WERI-Rb-1 (cell line): ENCODE measurements around the gene CFAP52.
"Not testable (repeated sequence)": the region's sequence is repeated elsewhere in the genome, so short reads cannot be mapped to it uniquely, and the experiment has no call there.

Experiments
- DNase-seq: peaks from one replicate; pipeline ENCODE4 v3.0.0-alpha.2; 2020
- H3K27ac ChIP-seq: fragments of 250-450 bp; sonication (Bioruptor Pico); 2 replicates; pipeline ENCODE4 v1.5.1; 2020; ENCODE audit warnings: mild to moderate bottlenecking, moderate library complexity
- H3K27me3 ChIP-seq: fragments of 250-450 bp; sonication (Bioruptor Pico); 2 replicates; pipeline ENCODE4 v1.5.1; 2021; ENCODE audit warnings: mild to moderate bottlenecking, low read depth, moderate library complexity; ENCODE audit not compliant: insufficient read depth, severe bottlenecking
- H3K36me3 ChIP-seq: fragments of 250-450 bp; sonication (Bioruptor Pico); 2 replicates; pipeline ENCODE4 v1.5.1; 2020; ENCODE audit warnings: mild to moderate bottlenecking, moderate library complexity
- H3K4me3 ChIP-seq: 2 replicates; pipeline ENCODE4 v1.5.1; 2011; ENCODE audit warnings: low read depth, mild to moderate bottlenecking, control low read depth, low read length
- H3K9me3 ChIP-seq: fragments of 250-450 bp; sonication (Bioruptor Pico); 2 replicates; pipeline ENCODE4 v1.5.1; 2021; ENCODE audit warnings: mild to moderate bottlenecking, moderate library complexity; ENCODE audit not compliant: severe bottlenecking
- CTCF ChIP-seq: IDR thresholded peaks from 2 replicates; pipeline ENCODE4 v1.5.1; 2011; ENCODE audit warnings: low read depth, mild to moderate bottlenecking, control low read depth, inconsistent platforms, low read length

The CFAP52 gene

DNA sequence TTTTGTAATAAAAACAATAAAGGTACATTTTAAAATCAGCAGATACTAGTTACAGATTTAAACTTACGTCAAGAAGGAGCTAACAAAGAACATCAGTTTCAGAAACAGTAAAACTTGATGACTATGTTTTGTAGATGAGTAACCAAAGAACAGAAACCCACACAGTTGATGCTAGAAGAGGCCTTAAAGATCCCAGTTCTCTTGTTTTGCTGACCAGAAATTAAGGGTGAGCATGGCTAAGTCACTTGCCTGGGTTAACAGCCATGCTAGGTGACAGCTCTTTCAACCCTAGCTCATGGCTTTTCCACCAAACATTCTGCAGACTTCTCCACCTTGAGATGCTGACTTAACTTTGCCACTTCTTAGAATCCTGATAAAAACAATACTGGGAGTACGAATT lies 27.2 kb upstream of the CFAP52 start:
- Histone ChIP-seq H3K36me3 (no peaks in the 10 kb centered on the region), H3K27me3 (no peaks in the 10 kb centered on the region), H3K27ac (no peak overlapping the region), H3K4me3 (no peak overlapping the region), H3K9me3 (no peaks in the 10 kb centered on the region)
- no peak for DNase-seq
- TF ChIP-seq CTCF: no peak

GRCh38 chr17:9553181-9553580 lies 23.3 kb upstream of the CFAP52 start:
- Histone ChIP-seq H3K36me3 (no peaks in the 10 kb centered on the region), H3K9me3 (no peaks in the 10 kb centered on the region), H3K27ac (no peak overlapping the region), H3K4me3 (no peak overlapping the region), H3K27me3 (no peaks in the 10 kb centered on the region)
- no peak for DNase-seq
- TF ChIP-seq CTCF: no peak

DNA sequence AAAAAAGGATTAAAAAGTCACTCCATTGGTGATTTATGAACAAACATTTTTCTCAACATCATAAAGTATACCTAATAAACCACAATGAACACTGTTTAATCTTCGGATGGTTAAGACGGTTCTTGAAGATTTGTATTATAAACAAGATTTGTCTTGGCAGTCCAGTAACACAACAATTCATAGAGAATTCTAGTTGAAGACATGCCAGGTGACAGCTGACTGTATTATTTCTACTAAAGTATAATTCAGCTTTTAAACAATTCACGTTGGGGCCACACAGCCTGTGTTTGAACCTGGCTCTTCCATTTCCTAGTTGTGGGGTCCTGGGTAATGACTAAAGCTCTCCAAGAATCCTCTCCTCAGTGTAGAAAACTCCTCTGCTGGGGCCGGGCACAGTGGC lies 22.8 kb upstream of the CFAP52 start:
- no peak for TF ChIP-seq CTCF

GRCh38 chr17:9554715-9555114 lies 21.7 kb upstream of the CFAP52 start:
- H3K27ac ChIP-seq, H3K4me3 ChIP-seq, H3K9me3 ChIP-seq, H3K27me3 ChIP-seq, H3K36me3 ChIP-seq: not testable (repeated sequence)
- TF ChIP-seq CTCF: peak; percentile 36; the same call in 1 of the 2 replicates
- DNase-seq: peak; percentile 76

More for the DNA sequence above, 22.8 kb upstream of the CFAP52 start:
- no peak overlapping the region for H3K27ac ChIP-seq
- no peaks in the 10 kb centered on the region for H3K9me3 ChIP-seq
- no peaks in the 10 kb centered on the region for H3K36me3 ChIP-seq
- no peaks in the 10 kb centered on the region for H3K27me3 ChIP-seq
- no peak overlapping the region for H3K4me3 ChIP-seq
- DNase-seq: no peak

DNA sequence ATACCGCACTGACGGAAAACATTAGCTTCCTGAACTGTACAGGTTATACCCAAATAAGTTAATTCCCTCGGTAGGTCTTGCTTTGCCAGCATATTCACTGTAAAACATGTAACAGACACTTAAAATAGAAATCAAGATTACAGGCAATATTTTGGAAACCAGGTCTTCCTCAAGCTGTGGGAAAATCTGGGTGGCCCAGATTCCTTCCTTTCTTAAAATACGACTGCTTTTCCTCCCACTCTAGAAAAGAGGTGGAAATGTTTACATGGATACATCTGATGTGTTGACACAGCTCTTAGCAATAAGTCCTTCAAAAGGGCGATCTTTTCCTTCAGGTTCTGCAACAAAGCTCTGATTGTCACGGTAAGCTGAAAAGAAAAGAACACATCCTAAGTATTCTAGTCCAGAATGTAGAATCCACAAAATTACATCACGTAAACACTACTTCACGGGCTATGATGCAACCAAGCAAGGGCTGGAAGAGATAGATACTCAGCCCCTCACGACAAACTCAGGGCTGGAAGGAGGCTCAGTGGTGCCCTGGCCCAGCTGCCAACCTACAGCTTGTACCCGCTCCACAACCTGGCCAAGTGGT lies 19.2 kb upstream of the CFAP52 start:
- TF ChIP-seq CTCF: no peak
- no peak for DNase-seq
- Histone ChIP-seq H3K9me3 (no peaks in the 10 kb centered on the region), H3K27me3 (no peaks in the 10 kb centered on the region), H3K4me3 (no peak overlapping the region), H3K27ac (no peak overlapping the region), H3K36me3 (no peaks in the 10 kb centered on the region)

DNA sequence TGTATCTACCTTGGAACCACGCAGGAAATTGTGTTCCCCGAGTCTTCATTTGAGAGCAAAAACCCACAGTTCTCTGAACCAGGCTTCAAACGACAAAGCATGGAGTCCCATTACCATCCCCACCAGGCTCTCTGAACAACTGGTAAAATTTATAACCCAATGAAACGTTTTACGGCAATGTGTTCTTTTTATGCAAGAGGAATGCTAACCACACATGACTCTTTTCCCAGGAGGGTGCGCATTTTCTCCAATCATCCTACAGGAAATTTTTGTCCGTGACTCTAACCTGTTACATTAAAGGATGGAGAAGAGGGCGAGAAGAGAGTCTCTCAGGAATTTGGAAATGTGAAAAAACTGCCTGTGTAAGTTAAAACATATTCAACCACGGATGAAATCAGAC lies 18.6 kb upstream of the CFAP52 start:
- Histone ChIP-seq H3K4me3 (no peak overlapping the region), H3K27ac (no peak overlapping the region), H3K9me3 (no peaks in the 10 kb centered on the region), H3K27me3 (no peaks in the 10 kb centered on the region), H3K36me3 (no peaks in the 10 kb centered on the region)
- DNase-seq: no peak
- TF ChIP-seq CTCF: no peak
